Activated CD8-positive, alpha-beta memory T cell treated with anti-CD3 and anti-CD28 coated beads, Interleukin-2, amount 10 ng/mL, durations not matched to agents 7 days and 5 days (primary cell): ENCODE measurements around the gene CCDC110. TPM values are rescaled to one million over a fixed set of nuclear protein-coding genes. Genes with fewer than 3 reads are reported as not detected.

Source experiments
- ATAC-seq: fragments of 150-1000 bp; cut with Tn5 transposase; one replicate; pipeline ENCODE4 v1.10.0; 2021; ENCODE audit warnings: moderate library complexity
- CTCF ChIA-PET: fragments of 350-600 bp; sonication (Branson Sonifier 250); formaldehyde crosslinking; loops from one replicate; lab custom pipeline; 2021; ENCODE audit warnings: antibody characterized with exemption; lab: Charles Lee
- DNase-seq: peaks from one replicate; pipeline ENCODE4 v3.0.0-alpha.2; 2020
- H3K27ac Mint-ChIP-seq: one replicate; pipeline ENCODE4 v1.8.0; 2021; ENCODE audit warnings: mild to moderate bottlenecking, mixed read lengths
- H3K27me3 Mint-ChIP-seq: one replicate; pipeline ENCODE4 v1.8.0; 2021; ENCODE audit warnings: mixed read lengths
- H3K36me3 Mint-ChIP-seq: one replicate; pipeline ENCODE4 v1.8.0; 2021; ENCODE audit warnings: mild to moderate bottlenecking, mixed read lengths
- H3K4me1 Mint-ChIP-seq: one replicate; pipeline ENCODE4 v1.8.0; 2021; ENCODE audit warnings: mixed read lengths
- H3K4me3 Mint-ChIP-seq: one replicate; pipeline ENCODE4 v1.8.0; 2021; ENCODE audit warnings: mild to moderate bottlenecking, moderate library complexity, mixed read lengths
- H3K9me3 Mint-ChIP-seq: one replicate; pipeline ENCODE4 v1.8.0; 2022; ENCODE audit warnings: low read depth, mixed read lengths
- total RNA-seq, 2 experiments: library from RNA; stranded (reverse); gene quantifications; one replicate each; pipeline ENCODE4 v1.2.3, GENCODE V29; 2021

CCDC110 gene
- total RNA-seq, 2 experiments from 2014 or later = not detected

DNA sequence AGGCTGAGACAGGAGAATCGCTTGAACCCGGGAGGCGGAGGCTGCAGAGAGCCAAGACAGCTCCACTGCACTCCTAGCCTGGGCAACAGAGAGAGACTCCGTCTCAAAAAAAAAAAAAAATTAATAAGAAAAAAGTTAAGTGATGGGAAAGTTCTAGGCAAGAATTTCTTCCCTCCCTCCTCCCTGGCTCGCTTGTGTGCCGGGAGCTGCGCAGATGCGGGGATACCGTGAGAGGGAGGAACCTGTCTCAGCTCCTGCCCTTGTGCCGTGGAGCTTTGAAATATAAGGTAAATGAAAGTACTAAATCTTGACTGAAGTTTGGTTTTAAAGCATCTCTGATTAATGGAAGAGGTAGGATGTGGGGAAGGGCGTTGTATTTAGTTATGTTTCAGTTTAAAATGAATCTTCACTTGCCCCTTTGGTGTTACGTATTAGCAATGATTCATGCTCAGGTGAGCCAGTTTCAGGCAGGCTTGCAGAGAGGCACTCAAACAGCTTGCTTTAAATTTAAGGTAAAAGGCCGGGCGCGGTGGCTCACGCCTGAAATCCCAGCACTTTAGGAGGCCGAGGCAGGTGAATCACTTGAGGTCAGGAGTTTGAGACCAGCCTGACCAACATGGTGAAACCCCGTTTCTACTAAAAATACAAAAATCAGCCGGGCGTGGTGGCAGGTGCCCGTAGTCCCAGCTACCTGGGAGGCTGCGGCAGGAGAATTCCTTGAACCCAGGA, 44.4 kb downstream of the CCDC110 start:
- no peak overlapping the region for H3K4me3 Mint-ChIP-seq
- peaks cover 22% of the 10 kb centered on the region for H3K4me1 Mint-ChIP-seq
- no peak for ATAC-seq

DNA sequence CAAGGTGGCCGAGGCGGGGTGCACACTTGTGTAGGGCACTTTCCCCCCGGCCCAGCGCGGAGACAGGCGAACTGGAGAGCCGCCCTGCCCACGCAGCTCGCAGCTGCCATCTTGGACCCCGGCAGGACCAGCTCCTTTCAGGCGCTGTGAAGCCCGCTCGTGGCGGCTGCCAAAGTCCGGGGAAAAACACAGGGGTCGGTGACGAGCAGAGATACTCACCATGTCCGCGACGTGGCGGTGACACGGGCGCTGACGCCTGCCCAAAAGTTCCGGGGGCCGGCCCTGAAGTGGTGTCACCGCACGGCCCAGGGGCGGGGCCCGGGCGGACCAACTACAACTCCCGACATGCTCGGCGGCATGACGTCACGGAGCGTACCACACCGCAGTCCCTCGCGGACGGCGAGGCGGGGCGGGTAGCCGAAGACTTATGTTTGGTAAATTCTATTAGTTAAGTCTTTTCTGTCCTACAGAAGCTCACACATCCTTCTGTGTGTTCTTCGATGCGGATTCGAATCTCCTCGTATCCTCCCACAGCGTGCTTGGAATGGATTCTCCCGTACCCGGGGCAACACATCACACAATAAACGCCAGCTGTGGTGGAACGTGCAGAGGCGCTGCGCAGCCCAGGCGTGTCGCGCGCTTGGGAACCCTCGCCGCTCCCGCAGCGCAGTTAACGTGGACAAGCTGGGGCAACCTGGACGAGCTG, 45.7 kb downstream of the CCDC110 start, which contains the start of gene UFSP2:
UFSP2 (minus strand) TSS at position 318 of the 706 bp plus-strand sequence; CDS start at position 222, 96 bp downstream.
- Mint-ChIP-seq H3K27me3 (peaks cover 4% of the 10 kb centered on the region), H3K4me1 (peaks cover 25% of the 10 kb centered on the region), H3K4me3 (peak within 1 kb of the TSS; percentile 83), H3K27ac (peak within 1 kb of the TSS; percentile 97), H3K36me3 (peaks cover 13% of the 10 kb centered on the region), H3K9me3 (no peaks in the 10 kb centered on the region)
- DNase-seq (peak; percentile 89), ATAC-seq (peak; percentile 91)
- CTCF ChIA-PET = interaction anchor here (1.0 to 1.7 kb wide), 5 partner anchors 15 to 172 kb away, joined by 3 to 7 read pairs (median 3); partner anchors contain the start of genes ANKRD37 and CCDC110

More for the DNA sequence above, 44.4 kb downstream of the CCDC110 start:
- CTCF ChIA-PET = interaction anchor here (1.7 kb wide), 2 partner anchors 45 to 171 kb away, joined by 5 to 7 read pairs; partner anchors contain the start of gene CCDC110
- H3K27me3 Mint-ChIP-seq = peaks cover 8% of the 10 kb centered on the region
- H3K36me3 Mint-ChIP-seq = peaks cover 3% of the 10 kb centered on the region
- no peak for DNase-seq
- no peak overlapping the region for H3K27ac Mint-ChIP-seq
- no peaks in the 10 kb centered on the region for H3K9me3 Mint-ChIP-seq

- Mint-ChIP-seq H3K9me3 (no peaks in the 10 kb centered on the region), H3K27ac (peak overlapping the region; percentile 97), H3K4me3 (peak overlapping the region; percentile 83), H3K36me3 (peaks cover 13% of the 10 kb centered on the region), H3K4me1 (peaks cover 25% of the 10 kb centered on the region), H3K27me3 (peaks cover 4% of the 10 kb centered on the region)
- CTCF ChIA-PET = interaction anchor here (1.0 to 1.7 kb wide), 5 partner anchors 14 to 47 kb away, joined by 3 to 5 read pairs (median 3); partner anchors contain the start of genes ANKRD37 and CCDC110
- no peak for ATAC-seq
- no peak for DNase-seq
These were observed 46.5 kb downstream of the CCDC110 start for GRCh38 chr4:185424905-185425646.

DNA sequence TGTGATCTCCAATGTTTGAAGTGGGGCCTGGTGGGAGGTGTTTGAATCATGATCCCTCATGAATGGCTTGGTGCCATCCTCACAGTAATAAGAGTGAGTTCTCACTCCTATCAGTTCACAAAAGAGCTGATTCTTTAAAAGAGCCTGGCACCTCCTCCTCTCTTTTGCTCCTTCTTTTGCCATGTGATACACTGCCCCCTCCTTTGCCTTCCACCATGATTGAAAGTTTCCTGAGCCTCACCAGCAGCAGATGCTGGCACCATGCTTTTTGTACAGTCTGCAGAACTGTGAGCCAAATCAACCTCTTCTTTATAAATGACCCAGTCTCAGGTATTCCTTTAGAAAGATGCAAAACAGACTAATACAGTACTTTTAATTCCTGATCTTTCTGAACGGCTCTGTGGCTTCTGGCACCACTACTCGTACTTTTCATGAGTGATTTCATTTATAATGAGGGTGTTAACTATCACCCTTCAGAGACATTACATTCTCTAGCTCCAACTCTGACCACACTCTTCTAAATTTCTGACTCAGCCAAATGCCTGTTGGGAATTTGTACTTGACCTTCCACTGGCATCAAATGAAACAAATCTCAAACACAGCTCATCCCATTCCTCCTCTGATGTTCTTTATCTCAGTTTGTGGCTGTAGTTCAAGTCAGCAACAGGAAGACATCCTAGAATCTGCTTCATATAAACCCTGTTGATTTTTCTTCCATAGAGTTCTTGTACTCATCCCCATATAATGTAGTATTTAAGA, 50.0 kb downstream of the CCDC110 start:
- Mint-ChIP-seq H3K27me3 (no peaks in the 10 kb centered on the region), H3K9me3 (no peaks in the 10 kb centered on the region), H3K36me3 (peaks cover 24% of the 10 kb centered on the region), H3K4me3 (no peak overlapping the region), H3K4me1 (peaks cover 25% of the 10 kb centered on the region), H3K27ac (no peak overlapping the region)
- DNase-seq = no peak
- no peak for ATAC-seq
- CTCF ChIA-PET = interaction anchor here (2.5 kb wide), 1 partner anchor 24 kb away, joined by 8 read pairs; the partner anchor contains the start of genes ANKRD37 and LRP2BP

DNA sequence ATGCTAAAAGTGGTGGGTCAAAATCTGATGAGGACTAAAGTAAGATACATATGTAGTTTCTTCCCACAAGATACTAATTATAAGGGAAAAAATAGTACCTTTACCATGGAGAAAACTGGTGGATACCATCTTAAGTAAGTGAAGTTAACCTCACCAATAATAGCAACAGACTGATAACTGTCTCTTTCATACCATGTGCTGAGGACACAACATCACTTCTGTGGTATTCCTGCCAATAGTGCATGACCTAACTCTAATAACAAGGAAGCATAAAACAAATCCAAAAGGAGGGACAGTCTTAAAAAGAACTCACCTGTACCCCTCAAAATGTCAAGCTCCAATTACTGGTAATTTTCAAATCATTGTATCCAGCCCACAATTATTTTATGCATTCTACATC, 54.6 kb downstream of the CCDC110 start:
- H3K36me3 Mint-ChIP-seq = peaks cover 31% of the 10 kb centered on the region
- no peak overlapping the region for H3K27ac Mint-ChIP-seq
- ATAC-seq = no peak
- H3K4me3 Mint-ChIP-seq = no peak overlapping the region
- H3K27me3 Mint-ChIP-seq = no peaks in the 10 kb centered on the region
- H3K4me1 Mint-ChIP-seq = peaks cover 3% of the 10 kb centered on the region
- CTCF ChIA-PET = no interaction called here
- no peaks in the 10 kb centered on the region for H3K9me3 Mint-ChIP-seq
- no peak for DNase-seq

DNA sequence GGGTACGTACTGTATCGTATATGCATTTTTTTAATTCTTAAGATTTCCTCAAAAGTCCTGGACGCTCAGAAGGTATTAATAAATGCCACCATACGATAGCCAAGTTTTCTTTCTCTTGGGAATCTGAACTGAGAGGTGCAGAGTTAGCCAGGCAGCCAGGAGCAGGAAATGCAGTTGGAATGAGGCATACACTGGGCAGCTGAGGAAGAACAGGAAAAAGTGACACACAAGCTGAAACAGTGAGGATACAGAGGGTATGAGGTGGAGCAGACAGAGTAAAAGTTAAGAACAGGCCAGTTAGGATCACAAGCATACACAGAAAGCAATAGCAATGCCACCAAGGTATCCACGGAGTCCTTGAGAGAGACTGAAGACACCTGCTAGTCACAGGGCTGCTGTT, 59.1 kb downstream of the CCDC110 start:
- no peaks in the 10 kb centered on the region for H3K27me3 Mint-ChIP-seq
- H3K27ac Mint-ChIP-seq = no peak overlapping the region
- no peak for DNase-seq
- H3K4me1 Mint-ChIP-seq = no peaks in the 10 kb centered on the region
- peaks cover 36% of the 10 kb centered on the region for H3K36me3 Mint-ChIP-seq
- ATAC-seq = no peak
- no peak overlapping the region for H3K4me3 Mint-ChIP-seq
- no peaks in the 10 kb centered on the region for H3K9me3 Mint-ChIP-seq
- CTCF ChIA-PET = interaction anchor here (1.6 kb wide), 1 partner anchor 9 kb away, joined by 6 read pairs; no protein-coding TSS in a partner anchor

DNA sequence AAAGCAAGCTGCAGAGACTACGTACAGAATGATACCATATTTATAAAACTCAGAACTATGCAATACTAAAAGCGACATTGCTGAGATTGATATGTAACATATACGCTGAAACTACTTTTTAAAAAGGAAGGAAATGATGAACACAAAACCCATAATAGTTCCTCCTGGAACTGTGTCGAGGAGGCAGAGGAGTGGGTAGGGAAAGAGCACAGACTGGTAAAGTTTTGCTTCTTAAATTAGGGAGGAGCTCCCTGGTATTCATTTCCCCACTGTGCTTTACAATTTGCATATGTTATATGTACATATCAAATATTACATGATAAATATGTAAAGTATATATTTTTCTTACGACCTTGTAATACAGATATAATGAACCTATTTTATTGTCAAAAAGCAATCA, 59.7 kb downstream of the CCDC110 start:
- CTCF ChIA-PET = interaction anchor here (1.6 kb wide), 1 partner anchor 9 kb away, joined by 6 read pairs; no protein-coding TSS in a partner anchor
- ATAC-seq = no peak

GRCh38 chr4:185408432-185408831, 63.1 kb downstream of the CCDC110 start:
- Mint-ChIP-seq H3K4me1 (peaks cover 3% of the 10 kb centered on the region), H3K27me3 (no peaks in the 10 kb centered on the region), H3K36me3 (peaks cover 25% of the 10 kb centered on the region), H3K4me3 (no peak overlapping the region), H3K9me3 (no peaks in the 10 kb centered on the region), H3K27ac (no peak overlapping the region)
- ATAC-seq (no peak), DNase-seq (no peak)
- CTCF ChIA-PET = no interaction called here

More for the DNA sequence above, 59.7 kb downstream of the CCDC110 start:
- Mint-ChIP-seq H3K36me3 (peaks cover 32% of the 10 kb centered on the region), H3K27ac (no peak overlapping the region), H3K9me3 (no peaks in the 10 kb centered on the region), H3K27me3 (no peaks in the 10 kb centered on the region), H3K4me3 (no peak overlapping the region), H3K4me1 (no peaks in the 10 kb centered on the region)
- no peak for DNase-seq

- Mint-ChIP-seq H3K27me3 (no peaks in the 10 kb centered on the region), H3K9me3 (no peaks in the 10 kb centered on the region), H3K4me1 (peaks cover 7% of the 10 kb centered on the region), H3K4me3 (no peak overlapping the region), H3K27ac (peak overlapping the region; percentile 3), H3K36me3 (peaks cover 33% of the 10 kb centered on the region)
- DNase-seq (no peak), ATAC-seq (no peak)
- CTCF ChIA-PET = interaction anchor here (0.7 to 1.7 kb wide), 5 partner anchors 9 to 400 kb away, joined by 3 to 4 read pairs (median 3); partner anchors contain the start of gene ANKRD37
These were observed 66.1 kb downstream of the CCDC110 start for GRCh38 chr4:185405296-185405999.

DNA sequence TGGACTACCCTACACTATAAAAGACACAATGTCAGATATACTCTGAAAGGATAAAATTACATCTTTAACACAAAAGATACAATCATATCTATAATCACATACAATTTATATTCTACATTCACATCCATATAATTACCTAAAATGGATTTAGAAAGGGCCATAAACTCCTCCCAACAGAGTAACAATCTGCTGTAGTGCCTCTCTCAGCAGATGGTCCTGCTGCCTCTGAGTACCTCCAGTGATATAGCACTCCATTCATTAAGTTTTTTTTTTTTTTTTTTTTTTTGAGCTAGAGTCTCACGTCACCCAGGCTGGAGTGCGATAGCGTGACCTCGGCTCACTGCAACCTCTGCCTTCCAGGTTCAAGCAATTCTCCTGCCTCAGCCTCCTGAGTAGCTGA, 67.5 kb downstream of the CCDC110 start:
- H3K27me3 Mint-ChIP-seq = no peaks in the 10 kb centered on the region
- peaks cover 40% of the 10 kb centered on the region for H3K36me3 Mint-ChIP-seq
- DNase-seq (no peak), ATAC-seq (no peak)
- peaks cover 18% of the 10 kb centered on the region for H3K4me1 Mint-ChIP-seq
- no peaks in the 10 kb centered on the region for H3K9me3 Mint-ChIP-seq
- H3K4me3 Mint-ChIP-seq = no peak overlapping the region
- CTCF ChIA-PET = no interaction called here
- H3K27ac Mint-ChIP-seq = no peak overlapping the region

GRCh38 chr4:185399466-185399865, 72.1 kb downstream of the CCDC110 start:
- Mint-ChIP-seq H3K27me3 (no peaks in the 10 kb centered on the region), H3K4me1 (peaks cover 42% of the 10 kb centered on the region), H3K27ac (no peak overlapping the region), H3K4me3 (no peak overlapping the region), H3K9me3 (no peaks in the 10 kb centered on the region), H3K36me3 (peaks cover 40% of the 10 kb centered on the region)
- ATAC-seq (no peak), DNase-seq (no peak)
- CTCF ChIA-PET = no interaction called here

DNA sequence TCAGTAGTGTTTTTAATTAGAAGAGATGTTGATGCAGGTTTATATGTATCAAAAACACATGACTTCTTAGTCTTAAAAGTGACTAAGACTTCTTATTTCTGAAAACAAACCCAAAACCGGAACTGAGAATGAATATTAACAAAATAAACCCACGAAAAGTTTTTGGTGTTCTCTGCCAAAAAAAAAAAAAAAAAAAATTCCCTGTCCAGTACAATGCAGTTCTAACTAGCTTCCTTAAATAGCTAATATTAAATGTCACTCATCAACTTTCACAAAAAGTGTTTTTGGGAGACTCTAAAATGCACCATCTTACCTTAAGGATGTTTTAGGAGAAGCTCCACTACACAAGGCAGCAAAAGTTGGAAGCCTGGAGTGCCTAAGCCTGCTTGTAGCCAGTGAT, 72.9 kb downstream of the CCDC110 start:
- no peaks in the 10 kb centered on the region for H3K9me3 Mint-ChIP-seq
- ATAC-seq = no peak
- no peaks in the 10 kb centered on the region for H3K27me3 Mint-ChIP-seq
- H3K4me3 Mint-ChIP-seq = peak overlapping the region; percentile 55
- CTCF ChIA-PET = interaction anchor here (2.8 kb wide), 1 partner anchor 22 kb away, joined by 8 read pairs; no protein-coding TSS in a partner anchor
- no peak for DNase-seq
- peak overlapping the region; percentile 22 for H3K27ac Mint-ChIP-seq
- peaks cover 37% of the 10 kb centered on the region for H3K36me3 Mint-ChIP-seq
- H3K4me1 Mint-ChIP-seq = peaks cover 49% of the 10 kb centered on the region
